H1 (cell line): ENCODE results near the gene CAB39L. TPM values are rescaled to one million over a fixed set of nuclear protein-coding genes. Genes with fewer than 3 reads are reported as not detected.

Source experiments
- CHD7 ChIP-seq: fragments of 300-600 bp; sonication (generic); IDR thresholded peaks from 2 replicates; pipeline ENCODE4 v1.7.1; 2012; ENCODE audit warnings: low read length, moderate library complexity, mild to moderate bottlenecking, inconsistent platforms; ENCODE audit not compliant: insufficient replicate concordance
- POLR2A ChIP-seq, 2 experiments: IDR thresholded peaks; 1 replicate in 1 of 2; 2 replicates in 1 of 2; pipeline ENCODE4 v1.6.1; 2011; ENCODE audit warnings: low read depth in 2 of 2, low read length in 2 of 2, mild to moderate bottlenecking in 2 of 2; ENCODE audit errors: control extremely low read depth in 1 of 2
- RAD21 ChIP-seq, 2 experiments: IDR thresholded peaks in 1 of 2; conservative IDR thresholded peaks in 1 of 2; 2 replicates each; pipeline ENCODE4 v1.6.1; 2011; ENCODE audit warnings: low read depth in 2 of 2, low read length in 2 of 2, improper control_type of control experiment in 1 of 2, inconsistent platforms in 1 of 2, mild to moderate bottlenecking in 1 of 2, moderate library complexity in 1 of 2
- polyA plus RNA-seq, 7 experiments: library from polyadenylated mRNA; depleted of rRNA in 3 of 7; stranded (reverse) in 5 of 7; unstranded in 2 of 7; fragments of >200 nt in 5 of 7; fragments of 200-250 nt in 2 of 7; gene quantifications; 1 replicate in 5 of 7; 2 replicates in 1 of 7; 4 replicates in 1 of 7; pipeline versions ENCODE4 v1.2.1 to v1.2.3, GENCODE V29; 2011 to 2013; ENCODE audit warnings: missing spikeins in 2 of 7, mixed read lengths in 2 of 7
- total RNA-seq: library from RNA; stranded (reverse); fragmentation: NEBNext Ultra II Directional; extraction: Animal tissue kit (Norgen Biotek cat#: 25700); gene quantifications from 2 replicates; pipeline ENCODE4 v1.2.1, GENCODE V29; 2021

CAB39L gene
- total and polyA plus RNA-seq, 2 of the 8 experiments (the other 6 are each of a cell fraction or from before 2014, with no cell fraction given), result 2.5 to 4.8 TPM

GRCh38 chr13:49446473-49446872 lies 2.6 kb upstream of the CAB39L start (continued):
- TF ChIP-seq CHD7, result no peak
- no peak for TF ChIP-seq POLR2A (IDR thresholded peaks at IDR 0.05; ENCODE audit: control extremely low read depth in 1 of 2, low read depth in 2 of 2, low read length in 2 of 2)
- TF ChIP-seq RAD21 (IDR thresholded peaks at IDR 0.05 in 1 of 2, conservative IDR thresholded peaks at IDR 0.05 in 1 of 2; ENCODE audit: low read depth in 2 of 2, low read length in 2 of 2), result no peak
- TF ChIP-seq, all 59 proteins: peak for 0
